Stimulated activated CD8-positive, alpha-beta memory T cell treated with anti-CD3 and anti-CD28 coated beads, Interleukin-12 subunit alpha, Interleukin-12 subunit beta, amount 100 ng/mL, for 24 hours (primary cell): ENCODE measurements around the gene MAN2B1.
"Not testable (repeated sequence)": the region's sequence is repeated elsewhere in the genome, so short reads cannot be mapped to it uniquely, and the experiment has no call there.

Experiments used
- DNase-seq: peaks from one replicate; pipeline ENCODE4 v3.0.0-alpha.2; 2020; ENCODE audit errors: extremely low read depth

Gene MAN2B1

DNA sequence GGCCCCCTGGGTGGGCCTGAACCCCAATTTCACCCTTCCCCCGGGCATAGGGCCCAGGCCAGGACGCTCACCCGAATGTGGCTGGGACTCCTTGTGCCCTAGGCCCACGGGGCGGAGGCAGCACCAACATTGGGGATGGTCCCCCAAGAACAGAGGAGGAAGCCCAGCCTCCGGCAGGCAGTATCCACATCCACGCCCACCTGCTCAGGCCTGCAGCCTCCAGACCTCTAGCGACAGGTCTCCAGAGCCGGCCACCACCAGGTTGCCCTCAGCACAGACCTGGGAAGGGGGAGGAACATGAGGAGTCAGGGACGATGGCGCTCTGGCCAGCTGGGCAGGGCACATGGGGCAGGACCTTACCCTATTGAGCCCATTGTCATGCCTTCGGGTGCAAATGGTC is 22.5 kb upstream of the MAN2B1 start:
- DNase-seq: no peak

DNA sequence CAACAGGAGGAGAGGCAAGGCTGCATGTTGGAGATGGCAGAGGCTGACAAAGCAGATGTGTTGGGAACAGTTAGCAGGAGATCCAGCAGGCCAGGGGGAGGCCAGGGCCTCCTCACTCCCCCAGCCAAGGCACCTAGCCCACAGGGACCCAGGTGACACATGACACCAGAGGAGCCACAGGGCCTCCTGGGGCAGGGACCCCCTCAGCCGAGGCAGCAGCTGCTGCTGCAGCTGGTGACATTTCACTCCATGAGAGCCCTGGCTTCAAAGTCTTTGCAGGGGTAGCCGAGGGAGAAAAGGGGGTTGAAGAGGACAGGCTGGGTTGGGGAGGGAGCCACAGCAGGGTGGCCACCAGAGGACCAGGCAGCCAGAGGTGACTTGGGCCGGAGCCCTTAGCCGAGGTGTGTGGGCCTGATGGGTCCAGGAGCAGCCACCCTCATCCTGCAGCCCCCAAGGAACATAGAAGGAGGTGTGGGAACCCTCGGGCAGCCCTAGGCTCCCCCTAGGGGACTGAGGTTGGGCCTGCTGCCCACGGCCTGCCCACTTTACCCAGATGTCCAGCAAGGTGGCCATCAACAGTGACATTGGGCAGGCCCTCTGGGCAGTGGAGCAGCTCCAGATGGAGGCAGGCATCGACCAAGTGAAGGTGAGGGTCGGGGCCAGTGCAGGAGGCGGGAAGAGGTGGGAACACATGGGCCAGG is 21.1 kb upstream of the MAN2B1 start, which contains the start of gene GNG14:
Gene GNG14, plus strand, starts transcription at position 503 of the 701 bp plus-strand sequence. Its CDS starts 51 bp downstream, at position 554.
- DNase-seq: no peak

DNA sequence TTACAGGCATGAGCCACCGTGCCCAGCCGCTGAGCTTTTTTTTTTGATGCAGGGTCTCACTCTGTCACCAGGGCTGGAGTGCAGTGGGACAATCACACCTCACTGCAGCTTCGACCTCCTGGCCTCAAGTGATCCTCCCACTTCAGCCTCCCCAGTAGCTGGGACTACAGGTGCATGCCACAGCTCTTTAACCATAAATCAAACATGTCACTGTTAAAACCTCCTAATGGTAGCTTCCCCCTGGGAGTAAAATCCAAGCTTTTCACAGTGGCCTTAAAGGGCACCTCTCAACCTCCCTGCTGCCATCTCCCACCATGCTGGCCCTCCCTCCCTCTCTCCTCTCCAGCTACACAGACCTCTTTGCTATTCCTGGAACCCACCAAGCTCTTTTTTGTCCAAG is 19.3 kb upstream of the MAN2B1 start:
- no peak for DNase-seq

GRCh38 chr19:12681074-12681987 is 14.8 kb upstream of the MAN2B1 start, which contains the start of gene DHPS:
DHPS (minus strand) TSS chr19:12681880; CDS start chr19:12681766, 114 bp downstream.
- DNase-seq: peak; percentile 74

GRCh38 chr19:12680034-12680433 is 13.5 kb upstream of the MAN2B1 start:
- no peak for DNase-seq

DNA sequence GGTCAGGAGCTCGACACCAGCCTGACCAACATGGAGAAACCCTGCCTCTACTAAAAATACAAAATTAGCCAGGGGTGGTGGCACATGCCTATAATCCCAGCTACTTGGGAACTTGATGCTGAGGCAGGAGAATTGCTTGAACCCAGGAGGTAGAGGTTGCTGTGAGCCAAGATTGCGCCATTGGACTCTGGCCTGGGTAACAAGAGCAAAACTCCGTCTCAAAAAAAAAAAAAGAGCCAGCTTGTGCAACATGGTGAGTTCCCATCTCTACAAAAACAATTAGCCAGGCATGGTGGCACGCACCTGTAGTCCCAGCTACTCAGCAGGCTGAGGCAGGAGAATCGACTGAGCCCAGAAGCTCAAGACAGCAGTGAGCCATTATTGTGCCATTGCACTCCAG is 11.5 kb upstream of the MAN2B1 start:
- not testable (repeated sequence) for DNase-seq

DNA sequence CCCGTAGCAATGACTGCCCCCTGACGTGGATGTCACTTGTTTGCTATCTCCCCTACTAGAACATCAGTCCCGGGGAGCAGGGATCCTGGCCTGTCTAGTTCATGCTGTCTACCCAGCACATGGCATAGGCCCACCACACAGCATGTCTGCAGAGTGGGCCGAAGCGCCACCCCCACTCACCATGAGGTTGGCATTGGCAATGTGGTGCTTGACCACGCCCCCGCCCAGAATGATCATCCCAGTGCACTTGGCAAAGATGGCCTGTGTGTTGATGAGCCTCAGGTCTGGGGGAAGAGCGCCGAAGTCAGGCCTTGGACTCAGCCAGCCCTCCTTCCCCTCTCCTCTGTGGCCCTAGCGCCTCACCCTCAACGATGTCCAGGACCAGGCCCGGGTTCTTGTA is 10.4 kb upstream of the MAN2B1 start:
- DNase-seq: no peak

DNA sequence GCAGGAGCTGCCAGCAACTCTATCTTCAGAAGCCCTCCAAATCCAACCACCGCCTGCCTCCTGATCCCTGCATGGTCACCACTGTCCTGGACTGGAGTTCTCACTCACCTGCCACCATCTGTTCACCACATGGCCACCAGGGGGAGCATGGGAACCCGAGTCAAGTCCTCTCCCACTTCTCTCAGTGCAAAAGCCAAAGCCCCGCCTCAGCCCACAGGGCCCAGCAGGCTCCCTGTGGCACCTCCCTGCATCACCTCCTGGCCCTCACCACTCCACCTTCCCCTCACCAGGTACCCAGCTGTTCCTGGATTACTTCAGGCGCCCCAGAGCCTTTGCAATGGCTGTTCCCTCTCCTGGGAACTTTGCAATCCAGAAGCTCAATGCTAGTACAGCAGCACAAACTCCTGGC is 9.8 kb upstream of the MAN2B1 start:
- DNase-seq: peak; percentile 70

GRCh38 chr19:12675940-12676339 is 9.4 kb upstream of the MAN2B1 start:
- DNase-seq: no peak

DNA sequence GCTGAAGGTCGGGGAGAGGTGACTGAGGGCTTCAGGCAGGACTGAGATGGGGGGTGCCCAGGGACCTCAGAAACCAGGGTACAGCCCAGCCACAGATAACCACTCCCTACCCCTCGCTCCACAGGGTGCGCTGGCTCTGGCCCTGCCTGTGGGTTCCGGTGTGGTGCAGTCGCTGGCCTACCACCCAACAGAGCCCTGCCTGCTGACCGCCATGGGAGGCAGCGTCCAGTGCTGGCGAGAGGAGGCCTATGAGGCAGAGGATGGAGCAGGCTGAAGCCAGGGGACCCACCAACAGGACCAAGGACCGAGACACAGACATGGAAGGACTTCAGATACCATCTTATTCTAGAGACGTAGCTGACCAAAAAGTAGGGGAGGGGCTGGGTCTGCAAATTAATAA is 8.9 kb upstream of the MAN2B1 start:
- DNase-seq: no peak

DNA sequence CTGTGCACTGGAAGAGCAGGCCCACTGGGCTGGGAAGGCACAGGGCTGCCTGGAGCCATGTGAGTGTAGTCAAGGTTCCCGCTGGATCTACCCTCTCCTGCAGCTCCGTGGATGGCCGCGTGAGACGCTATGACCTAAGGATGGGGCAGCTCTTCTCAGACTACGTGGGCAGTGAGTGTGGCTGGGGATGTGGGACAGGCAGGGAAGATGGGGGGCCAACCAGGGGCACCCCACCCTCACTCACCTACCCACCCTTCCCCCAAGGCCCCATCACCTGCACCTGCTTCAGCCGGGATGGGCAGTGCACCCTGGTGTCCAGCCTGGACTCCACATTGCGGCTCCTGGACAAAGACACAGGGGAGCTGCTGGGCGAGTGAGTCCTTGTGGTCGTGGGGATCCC is 6.2 kb upstream of the MAN2B1 start:
- DNase-seq: no peak

- no peak for DNase-seq
Observed at GRCh38 chr19:12670159-12670928, 3.8 kb upstream of the MAN2B1 start.

DNA sequence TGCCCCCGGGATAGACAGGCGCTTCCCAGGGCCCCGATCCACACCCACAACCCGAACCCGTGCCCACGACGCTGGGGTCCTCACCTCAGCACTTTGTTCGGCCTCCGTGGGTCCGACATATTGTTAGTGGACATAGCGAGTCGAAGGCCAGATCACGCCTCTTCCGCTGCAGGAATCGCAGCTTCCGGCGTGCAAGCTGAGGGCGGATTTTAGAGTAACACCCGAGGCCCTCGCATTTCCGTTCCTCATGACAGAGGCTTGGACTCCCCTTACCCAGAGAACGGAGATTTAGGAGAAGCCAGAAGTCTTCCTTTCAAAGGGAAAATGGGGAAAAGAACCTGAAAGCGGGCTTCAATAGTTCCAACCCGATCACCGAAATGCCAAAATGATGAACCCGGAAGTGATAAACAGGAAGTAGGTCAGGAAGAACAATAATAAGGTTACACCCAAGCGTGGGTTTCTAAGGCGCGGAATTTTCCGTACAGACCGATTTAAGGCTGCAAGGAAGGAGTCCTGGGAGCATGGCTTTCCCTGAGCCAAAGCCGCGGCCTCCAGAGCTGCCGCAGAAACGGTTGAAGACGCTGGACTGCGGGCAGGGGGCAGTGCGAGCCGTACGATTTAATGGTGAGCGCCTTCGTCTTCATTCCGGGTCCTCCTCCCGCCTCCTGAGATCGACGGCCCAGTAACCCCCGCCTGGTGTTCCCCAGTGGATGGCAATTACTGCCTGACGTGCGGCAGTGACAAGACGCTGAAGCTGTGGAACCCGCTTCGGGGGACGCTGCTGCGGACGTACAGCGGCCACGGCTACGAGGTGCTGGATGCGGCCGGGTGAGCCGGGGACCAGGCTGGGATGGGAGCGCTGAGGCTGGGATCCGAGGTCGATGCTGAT is 3.0 kb upstream of the MAN2B1 start:
- DNase-seq: no peak

DNA sequence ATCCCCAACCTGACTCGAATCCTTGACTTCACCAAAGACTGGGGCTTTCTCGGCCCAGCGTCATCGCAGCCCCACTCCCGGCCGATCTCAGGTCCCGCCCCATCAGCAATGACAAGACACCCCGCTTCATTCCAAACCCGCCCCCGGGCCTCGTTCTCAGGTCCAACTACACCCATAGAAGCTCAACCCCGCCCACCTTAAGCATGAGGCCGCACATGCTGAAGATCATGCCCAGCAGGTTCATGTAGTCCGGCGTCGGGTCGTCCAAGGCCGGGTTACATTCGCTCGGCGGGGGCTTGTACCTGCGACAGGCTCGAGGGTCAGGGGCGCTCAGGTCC is 2.4 kb upstream of the MAN2B1 start:
- DNase-seq: no peak

GRCh38 chr19:12668346-12668745 is 1.8 kb upstream of the MAN2B1 start:
- DNase-seq: no peak

DNA sequence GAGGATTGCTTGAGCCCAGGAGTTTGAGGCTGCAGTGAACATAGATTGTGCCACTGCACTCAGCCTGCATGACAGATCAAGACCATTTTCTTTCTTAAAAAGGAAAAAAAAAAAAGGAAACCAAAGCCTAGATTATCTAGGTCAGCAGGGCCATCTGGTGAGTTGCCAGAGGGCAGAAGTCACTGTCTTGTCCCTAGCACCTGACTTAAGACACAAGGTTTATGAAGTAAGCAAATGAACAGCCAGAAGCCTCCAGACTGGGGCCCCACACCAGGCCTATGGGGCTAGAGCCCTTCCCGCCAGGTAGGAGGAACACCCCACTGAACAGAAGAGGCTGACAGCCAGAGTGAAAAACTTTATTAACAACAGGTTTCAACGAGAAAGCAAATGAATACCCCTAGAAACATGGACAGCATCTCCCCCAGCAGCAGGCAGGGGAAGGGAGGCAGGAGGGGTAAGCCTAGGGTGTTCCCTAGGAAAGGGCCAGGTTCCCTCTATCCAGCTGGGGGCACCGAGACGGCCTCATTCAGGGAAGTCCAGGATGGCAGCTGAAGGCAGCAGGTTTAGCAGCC is 1.3 kb upstream of the MAN2B1 start:
- DNase-seq: no peak

DNA sequence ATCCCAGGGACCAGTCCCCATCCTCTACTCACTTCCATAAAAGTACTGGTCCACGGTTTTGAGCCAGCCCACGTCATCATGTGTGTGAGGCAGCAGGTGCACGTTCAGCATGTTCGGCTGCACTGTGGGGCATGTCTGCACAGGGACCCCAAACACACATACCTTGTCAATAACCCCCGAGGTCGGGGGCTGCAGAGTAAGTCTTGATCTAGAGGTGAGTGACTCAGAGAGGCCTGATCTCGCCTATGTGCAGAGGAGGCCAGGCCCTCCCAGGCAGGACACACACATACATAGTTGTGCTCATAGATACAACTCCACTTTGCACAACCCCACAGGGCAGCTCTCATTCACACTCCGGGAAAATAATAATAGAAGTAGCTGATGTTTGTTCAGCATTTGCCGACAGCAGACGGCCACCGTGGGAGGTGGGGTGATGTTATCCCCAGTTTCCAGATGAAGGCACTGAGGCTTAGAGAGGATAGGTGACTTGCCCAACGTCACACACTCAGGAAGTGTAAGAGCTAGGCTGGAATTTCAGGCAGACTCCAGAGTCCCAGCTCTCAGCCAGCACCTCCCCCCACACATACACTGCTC is 774 bp downstream of the MAN2B1 start:
- DNase-seq: no peak

GRCh38 chr19:12665281-12665573 is 1.3 kb downstream of the MAN2B1 start:
- no peak for DNase-seq

DNA sequence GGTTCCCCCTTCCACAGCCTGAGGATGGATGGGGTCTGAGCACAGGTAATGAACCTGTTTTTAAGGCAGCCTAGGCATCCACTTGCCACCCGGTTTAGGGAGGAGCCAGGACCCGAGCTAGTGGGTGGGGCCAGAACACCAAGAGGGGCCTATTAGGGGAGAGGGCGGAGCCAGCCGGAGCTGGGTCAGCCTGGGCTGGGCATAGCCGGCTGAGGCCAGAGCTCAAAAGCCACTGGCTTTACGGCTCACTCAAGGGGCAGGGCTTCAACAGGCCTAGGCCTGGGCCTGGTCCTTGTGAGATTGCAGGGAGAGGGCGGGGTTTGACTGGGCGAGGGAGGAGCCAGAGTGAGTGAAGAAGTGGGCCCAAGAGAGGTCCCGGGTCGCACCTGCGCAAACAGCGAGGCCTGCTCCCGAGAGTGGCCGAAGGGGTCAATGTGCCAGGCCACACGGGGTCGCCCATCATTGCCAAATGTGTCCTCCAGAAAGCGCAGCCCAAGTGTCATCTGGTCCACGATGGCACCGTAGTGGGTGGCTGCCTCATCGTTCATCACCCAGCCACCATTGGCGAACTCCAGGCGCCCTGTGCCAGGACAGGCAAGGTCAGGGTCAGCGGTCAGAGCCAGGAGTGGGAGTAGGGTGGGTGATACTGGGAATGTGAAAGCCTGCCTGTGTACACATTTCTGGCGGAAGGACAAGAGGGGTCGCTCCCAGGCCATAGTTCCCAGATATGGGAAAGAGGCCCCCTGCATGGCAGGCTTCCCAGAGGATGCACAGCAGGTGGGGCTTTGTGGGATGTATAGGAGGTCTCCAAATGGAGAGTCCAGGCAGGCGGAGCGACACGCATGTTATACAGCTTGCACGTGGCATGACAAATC is 1.9 kb downstream of the MAN2B1 start:
- DNase-seq: no peak

DNA sequence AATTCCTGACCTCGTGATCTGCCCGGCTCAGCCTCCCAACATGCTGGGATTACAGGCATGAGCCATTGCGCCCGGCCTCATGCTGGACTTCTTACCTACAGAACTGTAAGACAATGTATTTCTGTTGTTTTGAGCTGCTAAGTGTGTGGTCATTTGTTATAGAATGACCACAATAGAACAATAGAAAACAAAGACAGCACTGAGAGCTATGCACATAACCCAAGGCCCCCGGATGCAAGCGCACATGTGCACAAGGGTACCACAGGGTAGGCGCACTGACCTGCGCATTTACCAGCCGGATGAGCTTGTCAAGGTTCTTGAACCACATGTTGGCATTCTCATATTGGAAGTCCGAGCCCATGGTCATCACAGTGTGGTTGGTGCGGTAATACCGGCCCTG is 5.6 kb downstream of the MAN2B1 start:
- DNase-seq: no peak
